Testis (tissue), 2 donors: Measurements from ENCODE around the gene VWA7.

Source experiments
- CTCF ChIP-seq, 3 experiments: fragments of 450-650 bp in 2 of 3; fragments of 200-600 bp in 1 of 3; sonication (generic) in 1 of 3; IDR thresholded peaks; one replicate each; pipeline ENCODE4 v1.5.1; 2016 to 2019; ENCODE audit warnings: antibody characterized with exemption in 3 of 3, mild to moderate bottlenecking in 2 of 3, moderate library complexity in 1 of 3
- POLR2A ChIP-seq: fragments of 450-650 bp; IDR thresholded peaks from one replicate; pipeline ENCODE4 v1.6.1; 2017; ENCODE audit warnings: antibody characterized with exemption, mild to moderate bottlenecking, moderate library complexity

- TF ChIP-seq POLR2A (peak; percentile 100), CTCF (IDR thresholded peaks at IDR 0.05) (no peak)
Observed at GRCh38 chr6:31815025-31815838, 38.1 kb upstream of the VWA7 start, which contains the start of the genes HSPA1A and HSPA1L.
